HFFc6 (cell line): ENCODE data around the gene TMEM183A. TPM values are rescaled to one million over a fixed set of nuclear protein-coding genes. Genes with fewer than 3 reads are reported as not detected.

Source experiments
- DNase-seq: peaks from one replicate; pipeline ENCODE4 v3.0.0-alpha.2; 2018
- H3K27ac Mint-ChIP-seq: 2 replicates; pipeline ENCODE4 v1.8.0; 2020; ENCODE audit warnings: mild to moderate bottlenecking, mixed read lengths
- H3K27me3 Mint-ChIP-seq: 2 replicates; pipeline ENCODE4 v1.8.0; 2021; ENCODE audit warnings: mild to moderate bottlenecking, moderate library complexity, mixed read lengths; ENCODE audit not compliant: insufficient read depth
- H3K36me3 Mint-ChIP-seq: 2 replicates; pipeline ENCODE4 v1.8.0; 2021; ENCODE audit warnings: low read depth, mixed read lengths
- H3K4me1 Mint-ChIP-seq: 2 replicates; pipeline ENCODE4 v1.8.0; 2020; ENCODE audit warnings: low read depth, mixed read lengths
- H3K4me3 Mint-ChIP-seq: 2 replicates; pipeline ENCODE4 v1.8.0; 2020; ENCODE audit warnings: mild to moderate bottlenecking, moderate library complexity, mixed read lengths
- H3K9me3 Mint-ChIP-seq: 2 replicates; pipeline ENCODE4 v1.8.0; 2020; ENCODE audit warnings: mild to moderate bottlenecking, mixed read lengths
- total RNA-seq, 6 experiments: library from RNA; stranded (reverse); fragmentation: NEBNext Ultra II Directional; extraction: Animal tissue kit (Norgen Biotek cat#: 25700); gene quantifications; 2 replicates in 1 of 6; 3 replicates in 5 of 6; pipeline ENCODE4 v1.2.3, GENCODE V29; 2021
- TF ChIP-seq, protein P1 (sequence below): fragments of 200-600 bp; sonication (generic); IDR thresholded peaks from 2 replicates; pipeline ENCODE4 v1.5.0; 2021; ENCODE audit warnings: antibody characterized with exemption, mild to moderate bottlenecking

TMEM183A gene
- total RNA-seq, 6 experiments from 2014 or later: 38.6 to 50.6 (median 45.1) TPM

DNA sequence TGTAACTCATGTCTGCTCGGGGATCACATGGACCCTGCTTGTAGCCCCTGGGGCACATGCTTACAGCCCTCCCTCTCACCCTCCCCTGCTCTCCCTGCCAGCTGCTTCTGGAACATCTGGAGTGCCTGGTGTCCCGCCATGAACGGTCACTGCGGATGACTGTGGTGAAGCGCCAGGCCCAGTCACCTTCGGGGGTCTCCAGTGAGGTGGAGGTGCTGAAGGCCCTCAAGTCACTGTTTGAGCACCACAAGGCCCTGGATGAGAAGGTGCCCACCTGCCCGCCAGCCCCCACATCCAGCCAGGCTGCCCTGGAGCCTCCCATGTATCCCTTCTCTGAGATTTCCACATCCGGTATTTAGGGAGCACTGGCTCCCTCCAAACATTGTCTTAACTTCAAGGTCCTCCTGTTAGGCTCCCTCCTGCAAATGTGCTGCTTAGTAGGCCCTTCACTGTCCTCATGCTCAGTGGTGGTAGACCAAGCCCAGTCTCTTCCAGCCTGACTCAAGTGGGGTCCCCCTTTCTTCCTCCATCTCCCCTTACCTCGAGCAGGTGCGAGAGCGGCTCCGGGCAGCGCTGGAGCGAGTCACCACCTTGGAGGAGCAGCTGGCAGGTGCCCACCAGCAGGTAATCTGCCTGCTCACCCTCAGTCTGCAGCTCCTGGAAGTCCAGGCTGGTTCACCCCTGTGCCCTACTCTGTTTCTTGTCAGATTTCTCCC lies 36.8 kb downstream of the TMEM183A start:
- no peaks in the 10 kb centered on the region for H3K36me3 Mint-ChIP-seq
- H3K4me3 Mint-ChIP-seq: no peak overlapping the region
- TF ChIP-seq, protein P1, sequence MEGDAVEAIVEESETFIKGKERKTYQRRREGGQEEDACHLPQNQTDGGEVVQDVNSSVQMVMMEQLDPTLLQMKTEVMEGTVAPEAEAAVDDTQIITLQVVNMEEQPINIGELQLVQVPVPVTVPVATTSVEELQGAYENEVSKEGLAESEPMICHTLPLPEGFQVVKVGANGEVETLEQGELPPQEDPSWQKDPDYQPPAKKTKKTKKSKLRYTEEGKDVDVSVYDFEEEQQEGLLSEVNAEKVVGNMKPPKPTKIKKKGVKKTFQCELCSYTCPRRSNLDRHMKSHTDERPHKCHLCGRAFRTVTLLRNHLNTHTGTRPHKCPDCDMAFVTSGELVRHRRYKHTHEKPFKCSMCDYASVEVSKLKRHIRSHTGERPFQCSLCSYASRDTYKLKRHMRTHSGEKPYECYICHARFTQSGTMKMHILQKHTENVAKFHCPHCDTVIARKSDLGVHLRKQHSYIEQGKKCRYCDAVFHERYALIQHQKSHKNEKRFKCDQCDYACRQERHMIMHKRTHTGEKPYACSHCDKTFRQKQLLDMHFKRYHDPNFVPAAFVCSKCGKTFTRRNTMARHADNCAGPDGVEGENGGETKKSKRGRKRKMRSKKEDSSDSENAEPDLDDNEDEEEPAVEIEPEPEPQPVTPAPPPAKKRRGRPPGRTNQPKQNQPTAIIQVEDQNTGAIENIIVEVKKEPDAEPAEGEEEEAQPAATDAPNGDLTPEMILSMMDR: no peak
- DNase-seq: no peak
- peaks cover 11% of the 10 kb centered on the region for H3K27me3 Mint-ChIP-seq
- no peak overlapping the region for H3K27ac Mint-ChIP-seq
- H3K9me3 Mint-ChIP-seq: no peaks in the 10 kb centered on the region
- H3K4me1 Mint-ChIP-seq: peaks cover 48% of the 10 kb centered on the region

DNA sequence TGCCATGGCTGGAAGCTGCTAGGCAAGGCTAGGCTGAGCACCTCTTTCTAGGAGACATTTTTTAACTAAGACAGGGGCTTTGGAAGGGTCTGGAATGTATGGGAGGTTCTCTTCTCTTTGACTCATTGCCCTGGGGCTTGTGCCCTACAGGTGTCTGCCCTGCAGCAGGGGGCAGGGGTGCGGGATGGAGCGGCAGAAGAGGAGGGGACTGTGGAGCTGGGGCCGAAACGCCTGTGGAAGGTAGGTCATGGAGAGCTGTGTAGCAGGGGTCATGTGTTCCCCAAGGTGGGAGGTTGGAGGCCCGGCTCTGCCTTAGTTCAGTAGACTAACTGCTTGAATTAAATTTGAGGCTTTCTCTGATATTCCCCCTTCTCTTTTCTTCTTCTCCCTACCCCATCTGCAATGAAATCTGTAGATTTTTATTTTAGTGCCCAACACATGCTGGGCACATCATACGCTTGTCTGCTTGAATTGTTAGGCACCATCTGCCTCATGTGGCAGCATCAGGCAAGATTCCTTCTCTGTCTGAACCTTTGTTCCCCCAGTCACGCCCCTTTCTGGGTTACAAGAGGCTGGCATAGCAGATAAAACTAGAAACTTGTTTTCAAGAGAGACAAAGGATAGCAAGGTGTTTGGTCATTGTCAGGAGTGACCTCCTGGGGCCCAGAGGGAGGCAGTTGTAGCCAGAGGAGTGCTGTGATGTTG lies 37.5 kb downstream of the TMEM183A start:
- TF ChIP-seq, protein P1: no peak
- H3K36me3 Mint-ChIP-seq: no peaks in the 10 kb centered on the region
- H3K4me1 Mint-ChIP-seq: peaks cover 41% of the 10 kb centered on the region
- H3K27ac Mint-ChIP-seq: no peak overlapping the region
- peaks cover 11% of the 10 kb centered on the region for H3K27me3 Mint-ChIP-seq
- H3K4me3 Mint-ChIP-seq: no peak overlapping the region
- no peak for DNase-seq
- H3K9me3 Mint-ChIP-seq: no peaks in the 10 kb centered on the region

DNA sequence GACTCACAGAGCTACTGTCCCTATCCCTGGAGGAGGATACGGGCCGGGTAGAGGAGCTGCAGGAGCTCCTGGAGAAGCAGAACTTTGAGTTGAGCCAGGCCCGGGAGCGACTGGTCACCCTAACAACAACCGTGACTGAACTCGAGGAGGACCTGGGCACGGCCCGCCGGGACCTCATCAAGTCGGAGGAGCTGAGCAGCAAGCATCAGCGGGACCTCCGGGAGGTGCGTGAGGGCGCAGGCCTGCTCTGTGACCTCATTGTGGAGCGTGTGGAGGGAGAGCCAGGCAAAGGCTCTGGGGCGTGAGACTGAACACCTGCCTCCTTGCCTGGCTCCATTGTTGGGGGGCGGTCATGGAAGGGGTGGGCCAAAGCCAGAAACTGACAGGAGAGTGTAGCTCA lies 38.2 kb downstream of the TMEM183A start:
- Mint-ChIP-seq H3K4me3 (no peak overlapping the region), H3K27ac (no peak overlapping the region), H3K36me3 (no peaks in the 10 kb centered on the region), H3K27me3 (peaks cover 11% of the 10 kb centered on the region), H3K9me3 (no peaks in the 10 kb centered on the region), H3K4me1 (peaks cover 41% of the 10 kb centered on the region)
- DNase-seq: no peak
- TF ChIP-seq, protein P1: no peak

DNA sequence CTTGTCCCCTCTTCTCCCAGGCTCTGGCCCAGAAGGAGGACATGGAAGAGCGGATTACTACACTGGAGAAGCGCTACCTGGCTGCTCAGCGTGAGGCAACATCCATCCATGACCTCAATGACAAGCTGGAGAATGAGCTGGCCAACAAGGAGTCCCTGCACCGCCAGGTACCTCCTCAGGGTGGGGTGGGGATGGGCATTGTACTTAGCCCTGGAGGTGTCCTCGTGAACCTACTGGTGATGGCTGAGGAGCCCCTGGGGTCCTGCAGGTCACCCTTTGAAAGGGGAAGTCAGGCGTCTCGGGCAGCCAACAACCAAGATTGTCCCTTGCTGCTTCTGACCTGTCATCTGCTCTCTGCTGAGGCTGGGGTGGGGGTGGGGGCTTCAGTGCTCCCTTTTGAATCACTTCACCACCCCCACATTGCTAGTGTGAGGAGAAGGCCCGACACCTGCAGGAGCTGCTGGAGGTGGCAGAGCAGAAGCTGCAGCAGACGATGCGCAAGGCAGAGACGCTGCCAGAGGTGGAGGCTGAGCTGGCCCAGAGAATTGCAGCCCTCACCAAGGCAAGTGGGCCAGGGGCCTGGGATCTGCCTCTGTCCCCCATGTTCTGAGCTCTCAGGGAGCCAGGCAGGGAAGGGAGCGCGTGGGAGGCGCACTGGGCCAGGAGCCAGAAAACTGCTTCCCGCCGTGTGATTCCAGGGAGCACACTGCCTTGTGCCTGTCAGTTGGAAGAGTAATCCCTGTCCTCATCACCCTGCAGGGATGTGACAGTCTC lies 38.8 kb downstream of the TMEM183A start:
- H3K27me3 Mint-ChIP-seq: peaks cover 18% of the 10 kb centered on the region
- TF ChIP-seq, protein P1: no peak
- H3K9me3 Mint-ChIP-seq: no peaks in the 10 kb centered on the region
- DNase-seq: no peak
- no peak overlapping the region for H3K27ac Mint-ChIP-seq
- H3K36me3 Mint-ChIP-seq: no peaks in the 10 kb centered on the region
- H3K4me3 Mint-ChIP-seq: no peak overlapping the region
- H3K4me1 Mint-ChIP-seq: peaks cover 36% of the 10 kb centered on the region

DNA sequence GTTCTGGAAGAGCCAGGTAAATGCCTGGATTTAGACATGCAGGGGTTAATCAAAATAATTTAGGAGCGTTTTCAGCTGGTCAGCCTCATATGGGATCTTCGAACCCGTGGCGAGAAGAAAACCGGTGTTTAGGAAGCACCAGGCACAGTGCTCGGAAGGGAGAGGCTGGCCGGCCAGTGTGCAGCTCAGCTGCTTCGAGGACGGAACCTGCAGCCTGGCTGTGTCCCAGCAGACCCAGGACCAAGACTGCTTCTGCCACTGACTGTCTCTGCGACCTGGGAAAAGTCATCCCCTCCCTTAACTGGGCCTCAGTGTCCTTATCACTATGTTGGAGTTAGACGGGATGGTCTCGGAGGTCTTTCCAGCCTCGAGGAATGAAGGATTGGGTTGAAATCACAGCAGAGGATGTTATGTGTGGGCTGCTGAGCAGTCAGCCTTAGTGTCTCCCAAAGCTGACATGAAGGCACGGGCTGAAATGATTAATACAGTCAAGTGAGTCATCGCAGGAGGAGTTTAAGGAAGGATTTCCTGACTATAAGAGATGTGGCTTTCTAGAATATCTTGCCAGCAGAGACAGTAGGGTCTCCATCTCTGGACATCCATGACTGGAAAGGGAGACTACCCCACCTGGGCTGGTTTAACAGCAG lies 39.9 kb downstream of the TMEM183A start:
- H3K27ac Mint-ChIP-seq: peak overlapping the region; percentile 72
- H3K4me1 Mint-ChIP-seq: peaks cover 25% of the 10 kb centered on the region
- H3K9me3 Mint-ChIP-seq: no peaks in the 10 kb centered on the region
- peak overlapping the region; percentile 73 for H3K4me3 Mint-ChIP-seq
- DNase-seq: peak; percentile 71
- H3K27me3 Mint-ChIP-seq: peaks cover 24% of the 10 kb centered on the region
- H3K36me3 Mint-ChIP-seq: no peaks in the 10 kb centered on the region
- TF ChIP-seq, protein P1: no peak
